ENCODE measurements around the gene HRAS.
"Not testable (repeated sequence)": the region's sequence is repeated elsewhere in the genome, so short reads cannot be mapped to it uniquely, and the experiment has no call there.

The HRAS gene

DNA sequence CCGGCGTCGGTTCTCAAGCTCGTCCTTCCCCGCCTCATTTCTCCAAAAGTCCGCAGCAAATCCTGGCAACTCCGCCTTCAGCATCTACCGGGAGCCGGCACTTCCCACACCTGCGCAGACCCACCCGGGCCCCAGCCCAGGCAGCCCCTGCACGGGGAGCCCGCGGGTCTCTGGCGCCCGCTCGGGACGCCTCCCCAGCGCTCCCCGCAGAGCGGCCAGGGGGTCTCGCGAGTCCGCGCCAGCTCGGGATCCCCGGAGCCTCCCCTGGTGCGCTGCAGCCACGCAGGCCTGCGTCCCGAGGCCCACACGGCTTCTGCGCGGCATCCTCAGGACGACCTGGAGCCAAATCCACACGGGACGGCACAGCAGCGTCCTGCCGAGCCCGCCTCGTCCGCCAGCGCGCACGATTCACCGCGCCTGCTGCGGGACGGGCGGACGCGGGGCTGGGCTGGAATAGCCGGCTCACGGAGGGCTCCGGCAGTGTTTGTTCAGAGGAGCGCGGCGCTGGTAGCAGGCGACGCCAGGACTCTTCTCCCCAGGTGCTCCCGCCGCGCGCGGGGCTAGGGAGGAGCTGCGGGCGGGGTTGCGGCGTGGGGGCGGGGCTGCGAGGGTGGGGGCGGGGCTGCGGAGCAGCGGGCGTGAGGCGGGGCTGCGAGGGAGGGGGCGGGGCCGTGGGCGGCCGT is 40.1 kb upstream of the HRAS start:
- 1% methylated on average over 75 of the region's 81 CpGs for WGBS
- H3K4me1 ChIP-seq (ENCODE audit: insufficient read depth, low read length) = peaks cover 9% of the 10 kb centered on the region; the same call in 1 of the 2 replicates
- H3K27ac ChIP-seq (ENCODE audit: low read depth, low read length) = no peak overlapping the region
- H3K27me3 ChIP-seq (ENCODE audit: insufficient read depth, low read length) = peaks cover 22% of the 10 kb centered on the region
- H3K36me3 ChIP-seq (ENCODE audit: insufficient read depth, low read length) = peaks cover 6% of the 10 kb centered on the region; the same call in 1 of the 2 replicates
- H3K4me3 ChIP-seq (ENCODE audit: low read length) = peak overlapping the region; percentile 77
- no peaks in the 10 kb centered on the region for H3K9me3 ChIP-seq (ENCODE audit: insufficient read depth, low read depth, low read length)
- H3K9ac ChIP-seq (ENCODE audit: low read depth, low read length) = peak overlapping the region; percentile 66; the same call in 1 of the 2 replicates

DNA sequence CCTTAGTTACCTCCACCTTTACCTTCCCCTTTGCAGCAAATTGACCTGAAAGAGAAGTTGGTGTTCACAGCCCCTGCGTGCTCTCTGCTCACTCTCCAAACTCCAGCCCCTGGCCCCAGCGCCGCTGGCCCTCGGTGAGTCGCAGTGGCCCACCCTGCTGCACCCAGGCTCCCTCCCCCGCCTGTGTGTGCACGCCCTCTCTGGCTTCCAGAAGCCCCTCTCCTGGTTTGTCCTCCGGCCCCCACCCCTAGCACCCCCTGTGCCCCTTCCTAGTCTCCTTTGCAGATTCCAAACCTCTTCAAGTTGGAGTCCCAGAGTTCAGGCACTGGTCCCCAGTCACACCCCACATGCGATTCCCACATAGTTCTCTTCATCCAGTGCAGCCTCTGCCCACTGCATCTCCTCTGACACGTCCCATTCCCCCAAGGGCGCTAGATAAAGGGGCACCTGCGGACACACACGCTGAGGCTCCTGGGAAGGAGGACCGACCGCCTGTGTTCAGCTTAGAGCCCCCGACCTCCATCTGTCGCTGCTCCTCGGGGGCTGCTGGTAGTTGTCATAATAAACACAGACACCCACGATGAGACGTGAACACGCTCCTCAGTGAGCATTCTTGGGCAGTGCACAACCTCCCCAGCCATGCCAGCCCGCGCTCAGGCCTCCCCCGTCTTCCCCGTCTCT is 39.4 kb upstream of the HRAS start:
- H3K4me1 ChIP-seq (ENCODE audit: insufficient read depth, low read length) = peaks cover 9% of the 10 kb centered on the region; the same call in 1 of the 2 replicates
- H3K4me3 ChIP-seq (ENCODE audit: low read length) = peak overlapping the region; percentile 77
- H3K27ac ChIP-seq (ENCODE audit: low read depth, low read length) = no peak overlapping the region
- peak overlapping the region; percentile 66; the same call in 1 of the 2 replicates for H3K9ac ChIP-seq (ENCODE audit: low read depth, low read length)
- peaks cover 22% of the 10 kb centered on the region for H3K27me3 ChIP-seq (ENCODE audit: insufficient read depth, low read length)
- WGBS = 16% methylated on average over 25 of the region's 25 CpGs
- H3K36me3 ChIP-seq (ENCODE audit: insufficient read depth, low read length) = peaks cover 6% of the 10 kb centered on the region; the same call in 1 of the 2 replicates
- H3K9me3 ChIP-seq (ENCODE audit: insufficient read depth, low read depth, low read length) = no peaks in the 10 kb centered on the region

DNA sequence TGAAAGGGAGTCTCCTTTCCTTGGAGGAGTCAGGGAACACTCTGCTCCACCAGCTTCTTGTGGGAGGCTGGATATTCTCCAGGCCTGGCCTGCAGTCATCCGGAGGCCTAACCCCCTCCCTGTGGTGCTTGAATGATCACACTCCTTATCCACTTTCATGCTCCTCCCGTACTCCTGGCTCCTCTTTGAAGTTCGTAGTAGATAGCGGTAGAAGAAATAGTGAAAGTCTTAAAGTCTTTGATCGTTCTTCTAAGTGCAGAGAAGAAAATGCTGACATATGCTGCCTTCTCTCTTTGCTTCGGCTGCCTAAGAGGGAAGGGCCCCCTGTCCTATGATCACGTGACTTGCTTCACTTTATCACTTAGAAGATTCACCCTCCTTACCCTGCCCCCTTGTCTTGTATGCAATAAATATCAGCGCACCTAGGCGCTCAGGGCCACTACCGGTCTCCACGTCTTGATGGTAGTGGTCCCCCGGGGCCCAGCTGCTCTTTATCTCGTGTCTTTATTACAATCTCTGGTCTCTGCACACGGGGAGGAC is 38.7 kb upstream of the HRAS start:
- H3K36me3 ChIP-seq (ENCODE audit: insufficient read depth, low read length); H3K4me3 ChIP-seq (ENCODE audit: low read length); H3K9me3 ChIP-seq (ENCODE audit: insufficient read depth, low read depth, low read length); H3K9ac ChIP-seq (ENCODE audit: low read depth, low read length); H3K4me1 ChIP-seq (ENCODE audit: insufficient read depth, low read length); H3K27ac ChIP-seq (ENCODE audit: low read depth, low read length): not testable (repeated sequence)
- WGBS = 58% methylated on average over 13 of the region's 14 CpGs
- peaks cover 22% of the 10 kb centered on the region for H3K27me3 ChIP-seq (ENCODE audit: insufficient read depth, low read length)

DNA sequence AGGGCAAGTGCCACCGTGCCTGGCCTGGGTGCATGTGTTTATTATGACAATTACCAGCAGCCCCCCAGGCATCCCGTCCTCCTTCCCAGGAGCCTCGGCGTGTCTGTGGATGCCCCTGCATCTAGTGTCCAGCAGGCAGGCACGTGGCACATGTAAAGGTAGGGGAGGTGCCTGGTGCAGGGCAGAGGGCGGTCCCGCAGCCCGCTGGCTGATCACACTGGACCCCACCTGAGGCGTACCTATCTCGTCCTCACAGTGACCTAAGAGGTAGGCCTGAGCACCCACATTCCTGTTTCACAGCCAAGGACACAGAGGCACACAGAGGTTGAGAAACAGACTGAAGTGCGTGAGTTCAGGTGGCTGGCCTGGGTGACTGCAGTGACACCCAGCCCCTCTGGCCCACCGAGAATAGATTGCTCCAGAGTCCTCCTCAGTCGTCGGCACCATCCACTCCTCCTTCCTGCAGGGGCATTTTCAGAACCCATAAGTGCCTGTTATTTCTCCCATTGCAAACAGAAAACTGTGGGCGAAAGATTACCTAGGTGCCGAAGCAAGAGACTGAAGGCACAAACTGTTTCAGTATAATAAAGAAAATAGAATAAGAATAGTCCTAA is 37.9 kb upstream of the HRAS start:
- Histone ChIP-seq H3K36me3 (ENCODE audit: insufficient read depth, low read length) (peaks cover 2% of the 10 kb centered on the region; the same call in 1 of the 2 replicates), H3K4me3 (ENCODE audit: low read length) (no peak overlapping the region)
- 92% methylated on average over 15 of the region's 16 CpGs for WGBS

DNA sequence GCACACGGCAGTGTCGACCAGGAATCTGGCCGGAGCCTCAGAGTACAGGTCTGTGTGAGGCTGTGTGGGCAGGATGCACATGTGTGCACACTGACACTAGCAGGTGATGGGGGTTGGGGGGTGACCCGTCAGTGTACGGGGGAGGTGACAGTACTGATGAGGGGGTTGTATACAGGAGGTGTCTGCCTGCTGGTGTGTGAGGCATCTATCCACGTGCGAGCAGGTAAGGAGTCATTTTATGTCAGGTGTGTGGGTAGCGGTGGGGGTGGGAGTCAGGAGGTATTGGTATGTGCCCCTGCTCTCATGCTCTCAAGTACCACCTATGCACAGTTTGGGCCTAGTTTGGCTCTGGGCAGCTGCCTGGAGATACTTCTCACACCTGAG is 36.4 kb upstream of the HRAS start:
- H3K36me3 ChIP-seq (ENCODE audit: insufficient read depth, low read length) = 0 out of 2 replicates have a peak, but pooled peaks cover 2% of the 10 kb centered on the region
- no peak overlapping the region for H3K4me3 ChIP-seq (ENCODE audit: low read length)
- no peaks in the 10 kb centered on the region for H3K9me3 ChIP-seq (ENCODE audit: insufficient read depth, low read depth, low read length)
- H3K9ac ChIP-seq (ENCODE audit: low read depth, low read length) = no peak overlapping the region
- peaks cover 22% of the 10 kb centered on the region for H3K27me3 ChIP-seq (ENCODE audit: insufficient read depth, low read length)
- no peak overlapping the region for H3K27ac ChIP-seq (ENCODE audit: low read depth, low read length)
- WGBS = 67% methylated on average over 8 of the region's 8 CpGs
- peaks cover 9% of the 10 kb centered on the region; the same call in 1 of the 2 replicates for H3K4me1 ChIP-seq (ENCODE audit: insufficient read depth, low read length)

More for the DNA sequence above, 37.9 kb upstream of the HRAS start:
- Histone ChIP-seq H3K9me3 (ENCODE audit: insufficient read depth, low read depth, low read length) (no peaks in the 10 kb centered on the region), H3K27ac (ENCODE audit: low read depth, low read length) (no peak overlapping the region), H3K27me3 (ENCODE audit: insufficient read depth, low read length) (peaks cover 22% of the 10 kb centered on the region), H3K4me1 (ENCODE audit: insufficient read depth, low read length) (peaks cover 9% of the 10 kb centered on the region; the same call in 1 of the 2 replicates), H3K9ac (ENCODE audit: low read depth, low read length) (no peak overlapping the region)

- Histone ChIP-seq H3K9ac (ENCODE audit: low read depth, low read length) (peak overlapping the region; percentile 66), H3K27ac (ENCODE audit: low read depth, low read length) (no peak overlapping the region), H3K9me3 (ENCODE audit: insufficient read depth, low read depth, low read length) (no peaks in the 10 kb centered on the region), H3K4me1 (ENCODE audit: insufficient read depth, low read length) (peaks cover 12% of the 10 kb centered on the region), H3K4me3 (ENCODE audit: low read length) (peak overlapping the region; percentile 65), H3K27me3 (ENCODE audit: insufficient read depth, low read length) (peaks cover 9% of the 10 kb centered on the region), H3K36me3 (ENCODE audit: insufficient read depth, low read length) (0 out of 2 replicates have a peak, but pooled peaks cover 3% of the 10 kb centered on the region)
- 48% methylated on average over 36 of the region's 36 CpGs for WGBS
Measured at GRCh38 chr11:569158-569885, 33.9 kb upstream of the HRAS start.

DNA sequence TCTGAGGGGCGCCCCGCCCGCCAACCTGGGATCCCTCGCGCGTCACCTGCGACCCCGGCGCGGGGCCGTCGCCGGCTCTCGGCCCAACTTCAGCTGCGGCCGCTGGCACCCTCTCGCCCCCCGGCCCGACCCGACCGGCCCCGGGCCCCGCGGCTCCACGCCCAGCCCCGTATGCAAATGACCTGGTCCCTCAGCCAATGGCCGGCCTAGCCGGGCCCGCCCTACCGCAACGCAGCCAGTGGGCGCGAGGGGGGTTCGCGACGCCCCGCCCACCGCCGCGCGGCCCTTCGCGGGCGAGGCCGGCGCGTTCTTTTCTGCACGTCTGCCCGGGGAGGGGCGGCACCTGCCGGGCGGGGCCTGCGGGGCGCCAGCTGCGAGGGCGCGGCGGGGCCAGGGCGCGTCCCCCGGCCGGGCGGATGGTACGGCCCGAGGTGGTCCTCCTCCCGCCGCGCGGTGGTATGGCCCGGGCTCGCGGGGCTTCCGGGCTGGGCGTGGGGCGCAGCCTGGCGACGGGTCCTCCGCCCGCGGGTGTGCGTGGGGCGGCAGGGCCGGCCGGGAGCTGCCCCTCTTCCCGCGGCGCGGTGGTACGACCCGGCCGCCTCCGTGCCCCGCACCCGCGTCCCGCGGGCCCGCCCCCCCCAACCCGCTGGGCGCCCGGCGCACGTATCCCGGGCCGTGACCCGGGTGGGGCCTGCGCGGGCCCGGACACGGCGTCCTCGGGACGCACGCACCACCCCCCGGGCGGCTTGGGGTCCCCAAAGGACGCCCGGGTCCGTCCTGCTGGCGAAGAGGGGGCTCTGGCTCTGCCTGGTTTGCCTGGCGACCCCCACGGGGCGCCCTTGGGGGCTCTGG is 33.2 kb upstream of the HRAS start:
- H3K9me3 ChIP-seq (ENCODE audit: insufficient read depth, low read depth, low read length) = no peaks in the 10 kb centered on the region
- H3K9ac ChIP-seq (ENCODE audit: low read depth, low read length) = peak overlapping the region; percentile 66
- H3K4me3 ChIP-seq (ENCODE audit: low read length) = peak overlapping the region; percentile 65
- 2% methylated on average over 123 of the region's 123 CpGs for WGBS
- H3K27ac ChIP-seq (ENCODE audit: low read depth, low read length) = no peak overlapping the region
- peaks cover 10% of the 10 kb centered on the region; the same call in 1 of the 2 replicates for H3K4me1 ChIP-seq (ENCODE audit: insufficient read depth, low read length)
- H3K27me3 ChIP-seq (ENCODE audit: insufficient read depth, low read length) = peaks cover 6% of the 10 kb centered on the region
- H3K36me3 ChIP-seq (ENCODE audit: insufficient read depth, low read length) = peaks cover 10% of the 10 kb centered on the region; the same call in 1 of the 2 replicates

DNA sequence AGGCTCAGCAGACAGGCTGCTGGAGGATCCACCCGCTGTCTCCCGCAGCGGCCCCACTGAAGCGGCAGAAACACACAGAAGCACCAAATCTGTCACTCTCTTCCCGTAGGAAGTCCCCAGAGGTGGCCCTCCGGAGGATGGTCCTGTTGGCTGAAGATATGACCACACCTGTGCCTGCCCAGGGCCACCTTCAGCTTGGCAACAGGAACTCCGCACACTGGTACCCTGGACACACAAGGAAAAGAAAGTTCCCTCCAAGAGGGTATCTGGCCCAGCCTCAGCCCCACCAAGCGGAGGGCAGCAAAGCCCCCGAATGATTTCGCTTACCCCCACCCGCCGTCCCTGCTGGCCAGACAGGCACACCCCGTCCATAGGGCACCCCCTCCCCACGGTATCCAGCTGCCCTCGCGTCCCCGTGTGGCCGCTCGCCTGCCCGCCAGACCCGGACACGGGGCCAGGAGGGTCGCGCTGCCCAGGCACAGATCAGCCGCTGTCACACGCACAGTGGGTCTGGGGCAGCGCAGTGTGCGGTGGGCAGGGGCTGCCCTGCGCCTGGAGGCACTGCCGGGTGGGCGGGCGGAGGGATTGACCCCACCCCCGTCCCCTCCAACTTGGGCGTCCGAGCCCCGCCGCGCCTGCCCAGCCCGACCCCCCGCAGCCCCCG is 32.4 kb upstream of the HRAS start:
- no peak overlapping the region for H3K27ac ChIP-seq (ENCODE audit: low read depth, low read length)
- H3K4me3 ChIP-seq (ENCODE audit: low read length) = peak overlapping the region; percentile 65
- 20% methylated on average over 41 of the region's 41 CpGs for WGBS
- peaks cover 10% of the 10 kb centered on the region; the same call in 1 of the 2 replicates for H3K4me1 ChIP-seq (ENCODE audit: insufficient read depth, low read length)
- no peaks in the 10 kb centered on the region; the same call in 1 of the 2 replicates for H3K27me3 ChIP-seq (ENCODE audit: insufficient read depth, low read length)
- H3K9ac ChIP-seq (ENCODE audit: low read depth, low read length) = peak overlapping the region; percentile 25; the same call in 1 of the 2 replicates
- peaks cover 13% of the 10 kb centered on the region; the same call in 1 of the 2 replicates for H3K36me3 ChIP-seq (ENCODE audit: insufficient read depth, low read length)
- no peaks in the 10 kb centered on the region for H3K9me3 ChIP-seq (ENCODE audit: insufficient read depth, low read depth, low read length)

DNA sequence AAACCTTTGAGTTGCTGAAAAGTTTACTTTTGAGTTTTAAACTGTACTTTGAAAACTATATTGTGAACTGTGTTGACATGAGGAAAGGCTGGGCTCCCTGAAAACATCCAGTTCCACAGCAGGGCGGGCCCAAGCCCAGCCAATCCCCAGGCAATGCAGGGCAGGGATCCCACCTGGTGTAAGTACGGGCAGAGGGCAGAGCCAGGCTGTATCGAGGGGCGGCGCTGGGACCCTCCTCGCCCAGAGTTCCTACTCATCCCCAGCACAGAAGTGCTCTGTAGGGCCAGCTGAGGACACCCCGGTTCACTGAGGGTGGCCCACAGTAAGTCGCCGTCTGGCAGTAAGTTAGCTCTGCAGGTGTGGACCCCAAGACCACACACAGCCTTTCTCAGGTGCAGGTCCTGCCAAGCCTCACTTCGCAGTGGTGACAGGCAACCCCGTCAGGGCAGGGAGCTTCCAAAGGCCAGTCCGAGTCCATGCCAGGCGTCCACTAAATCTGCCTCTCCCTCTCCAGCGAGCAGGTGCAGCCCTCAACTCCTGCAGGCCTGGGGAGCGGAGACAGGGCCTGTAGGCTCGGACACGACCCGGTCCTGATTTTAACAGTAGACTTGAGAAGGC is 31.7 kb upstream of the HRAS start:
- Histone ChIP-seq H3K36me3 (ENCODE audit: insufficient read depth, low read length) (peaks cover 13% of the 10 kb centered on the region; the same call in 1 of the 2 replicates), H3K4me3 (ENCODE audit: low read length) (peak overlapping the region; percentile 65; the same call in 1 of the 2 replicates), H3K27me3 (ENCODE audit: insufficient read depth, low read length) (no peaks in the 10 kb centered on the region; the same call in 1 of the 2 replicates), H3K9me3 (ENCODE audit: insufficient read depth, low read depth, low read length) (no peaks in the 10 kb centered on the region), H3K4me1 (ENCODE audit: insufficient read depth, low read length) (peaks cover 10% of the 10 kb centered on the region; the same call in 1 of the 2 replicates), H3K27ac (ENCODE audit: low read depth, low read length) (no peak overlapping the region), H3K9ac (ENCODE audit: low read depth, low read length) (no peak overlapping the region)
- 91% methylated on average over 18 of the region's 18 CpGs for WGBS

Measured in HUES64 (cell line).